ENCODE results near the gene LSR.
"Not testable (repeated sequence)": the region's sequence is repeated elsewhere in the genome, so short reads cannot be mapped to it uniquely, and the experiment has no call there.

Gene LSR

GRCh38 chr19:35268536-35269437 lies 20.0 kb downstream of the LSR start, which contains the start of gene USF2:
Gene USF2 (plus strand): TSS chr19:35268962. CDS start chr19:35269102, 140 bp downstream.
- DNase-seq = no peak

GRCh38 chr19:35269438-35270117 lies 20.8 kb downstream of the LSR start:
- no peak for DNase-seq

- no peak for DNase-seq
Observed at GRCh38 chr19:35270381-35270811, 21.6 kb downstream of the LSR start.

- no peak for DNase-seq
Observed at GRCh38 chr19:35271546-35271945, 22.7 kb downstream of the LSR start.

GRCh38 chr19:35272122-35272719 lies 23.4 kb downstream of the LSR start:
- no peak for DNase-seq

- no peak for DNase-seq
Observed at GRCh38 chr19:35272954-35273649, 24.3 kb downstream of the LSR start.

GRCh38 chr19:35273686-35274259 lies 25.0 kb downstream of the LSR start:
- DNase-seq = no peak

- no peak for DNase-seq
Observed at GRCh38 chr19:35274323-35274722, 25.5 kb downstream of the LSR start.

GRCh38 chr19:35276706-35277281 lies 28.0 kb downstream of the LSR start:
- DNase-seq = no peak

- DNase-seq = no peak
Observed at GRCh38 chr19:35278578-35279284, 29.9 kb downstream of the LSR start.

GRCh38 chr19:35279374-35279773 lies 30.6 kb downstream of the LSR start:
- no peak for DNase-seq

- no peak for DNase-seq
Observed at GRCh38 chr19:35279985-35280821, 31.4 kb downstream of the LSR start.

- no peak for DNase-seq
Observed at GRCh38 chr19:35281303-35281702, 32.5 kb downstream of the LSR start.

- no peak for DNase-seq
Observed at GRCh38 chr19:35284153-35285094, 35.6 kb downstream of the LSR start.

- DNase-seq = no peak
Observed at GRCh38 chr19:35285095-35285449, 36.3 kb downstream of the LSR start.

GRCh38 chr19:35285465-35285864 lies 36.7 kb downstream of the LSR start:
- not testable (repeated sequence) for DNase-seq

GRCh38 chr19:35286101-35286500 lies 37.3 kb downstream of the LSR start:
- not testable (repeated sequence) for DNase-seq

- DNase-seq = no peak
Observed at GRCh38 chr19:35287713-35288112, 38.9 kb downstream of the LSR start.

- DNase-seq = no peak
Observed at GRCh38 chr19:35288331-35288730, 39.5 kb downstream of the LSR start.

- DNase-seq = no peak
Observed at GRCh38 chr19:35288906-35289305, 40.1 kb downstream of the LSR start.
